Parathyroid adenoma (tissue), 2 donors: ENCODE data around the gene GPR183.

Experiments
- H2AFZ ChIP-seq: fragments of 300-600 bp; sonication (generic); one replicate; pipeline ENCODE4 v1.7.0; 2017; ENCODE audit warnings: antibody characterized with exemption, mild to moderate bottlenecking
- H3K27ac ChIP-seq: fragments of 300-600 bp; sonication (generic); one replicate; pipeline ENCODE4 v1.7.0; 2017
- H3K27me3 ChIP-seq: fragments of 300-600 bp; sonication (generic); one replicate; pipeline ENCODE4 v1.7.0; 2017; ENCODE audit warnings: low read length; ENCODE audit not compliant: control insufficient read depth, insufficient read depth
- H3K36me3 ChIP-seq: fragments of 300-600 bp; sonication (generic); one replicate; pipeline ENCODE4 v1.7.0; 2017; ENCODE audit warnings: low read length; ENCODE audit not compliant: control insufficient read depth, insufficient read depth
- H3K4me1 ChIP-seq: fragments of 300-600 bp; sonication (generic); one replicate; pipeline ENCODE4 v1.7.0; 2017; ENCODE audit warnings: control low read depth
- H3K4me2 ChIP-seq: fragments of 300-600 bp; sonication (generic); one replicate; pipeline ENCODE4 v1.7.0; 2017; ENCODE audit warnings: low read length
- H3K4me3 ChIP-seq: fragments of 300-600 bp; sonication (generic); one replicate; pipeline ENCODE4 v1.7.0; 2017; ENCODE audit warnings: low read depth, low read length
- H3K79me2 ChIP-seq: fragments of 300-600 bp; sonication (generic); one replicate; pipeline ENCODE4 v1.7.0; 2017; ENCODE audit warnings: control low read depth
- H3K9ac ChIP-seq: fragments of 300-600 bp; sonication (generic); one replicate; pipeline ENCODE4 v1.7.0; 2017; ENCODE audit warnings: mild to moderate bottlenecking
- H3K9me3 ChIP-seq: fragments of 300-600 bp; sonication (generic); one replicate; pipeline ENCODE4 v1.7.0; 2017; ENCODE audit warnings: low read length; ENCODE audit not compliant: control insufficient read depth
- TF ChIP-seq, protein P1 (sequence below): fragments of 300-600 bp; sonication (generic); IDR thresholded peaks from one replicate; pipeline ENCODE4 v1.7.0; 2017; ENCODE audit warnings: antibody characterized with exemption, mild to moderate bottlenecking
- donor health status: primary hyperparathyroidism.

The GPR183 gene

DNA sequence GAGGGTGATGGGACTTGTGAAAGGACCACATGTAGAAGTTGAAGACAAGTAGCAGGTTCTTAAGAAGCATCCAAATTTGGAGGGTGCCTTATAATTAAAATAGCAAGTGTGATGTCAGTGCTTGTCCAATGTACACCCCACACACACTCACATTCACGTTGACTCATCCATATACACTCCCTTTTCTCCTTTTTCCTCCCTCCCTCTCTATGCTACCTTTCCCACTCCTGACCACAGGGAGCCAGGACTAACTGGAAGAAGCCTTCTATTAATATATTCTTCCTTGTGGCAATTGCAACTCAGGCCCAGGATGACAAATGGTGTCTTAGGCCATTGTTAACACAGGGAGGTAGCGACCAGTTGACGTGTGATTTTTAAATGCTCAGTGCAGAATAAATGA lies 16.3 kb upstream of the GPR183 start:
- Histone ChIP-seq H3K4me1 (no peaks in the 10 kb centered on the region), H3K4me2 (no peak overlapping the region), H3K9ac (no peak overlapping the region), H3K79me2 (no peaks in the 10 kb centered on the region), H3K27ac (no peak overlapping the region), H3K27me3 (no peaks in the 10 kb centered on the region), H3K4me3 (no peak overlapping the region), H3K9me3 (no peaks in the 10 kb centered on the region), H3K36me3 (no peaks in the 10 kb centered on the region), H2AFZ (no peak overlapping the region)
- TF ChIP-seq, protein P1, sequence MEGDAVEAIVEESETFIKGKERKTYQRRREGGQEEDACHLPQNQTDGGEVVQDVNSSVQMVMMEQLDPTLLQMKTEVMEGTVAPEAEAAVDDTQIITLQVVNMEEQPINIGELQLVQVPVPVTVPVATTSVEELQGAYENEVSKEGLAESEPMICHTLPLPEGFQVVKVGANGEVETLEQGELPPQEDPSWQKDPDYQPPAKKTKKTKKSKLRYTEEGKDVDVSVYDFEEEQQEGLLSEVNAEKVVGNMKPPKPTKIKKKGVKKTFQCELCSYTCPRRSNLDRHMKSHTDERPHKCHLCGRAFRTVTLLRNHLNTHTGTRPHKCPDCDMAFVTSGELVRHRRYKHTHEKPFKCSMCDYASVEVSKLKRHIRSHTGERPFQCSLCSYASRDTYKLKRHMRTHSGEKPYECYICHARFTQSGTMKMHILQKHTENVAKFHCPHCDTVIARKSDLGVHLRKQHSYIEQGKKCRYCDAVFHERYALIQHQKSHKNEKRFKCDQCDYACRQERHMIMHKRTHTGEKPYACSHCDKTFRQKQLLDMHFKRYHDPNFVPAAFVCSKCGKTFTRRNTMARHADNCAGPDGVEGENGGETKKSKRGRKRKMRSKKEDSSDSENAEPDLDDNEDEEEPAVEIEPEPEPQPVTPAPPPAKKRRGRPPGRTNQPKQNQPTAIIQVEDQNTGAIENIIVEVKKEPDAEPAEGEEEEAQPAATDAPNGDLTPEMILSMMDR: no peak

DNA sequence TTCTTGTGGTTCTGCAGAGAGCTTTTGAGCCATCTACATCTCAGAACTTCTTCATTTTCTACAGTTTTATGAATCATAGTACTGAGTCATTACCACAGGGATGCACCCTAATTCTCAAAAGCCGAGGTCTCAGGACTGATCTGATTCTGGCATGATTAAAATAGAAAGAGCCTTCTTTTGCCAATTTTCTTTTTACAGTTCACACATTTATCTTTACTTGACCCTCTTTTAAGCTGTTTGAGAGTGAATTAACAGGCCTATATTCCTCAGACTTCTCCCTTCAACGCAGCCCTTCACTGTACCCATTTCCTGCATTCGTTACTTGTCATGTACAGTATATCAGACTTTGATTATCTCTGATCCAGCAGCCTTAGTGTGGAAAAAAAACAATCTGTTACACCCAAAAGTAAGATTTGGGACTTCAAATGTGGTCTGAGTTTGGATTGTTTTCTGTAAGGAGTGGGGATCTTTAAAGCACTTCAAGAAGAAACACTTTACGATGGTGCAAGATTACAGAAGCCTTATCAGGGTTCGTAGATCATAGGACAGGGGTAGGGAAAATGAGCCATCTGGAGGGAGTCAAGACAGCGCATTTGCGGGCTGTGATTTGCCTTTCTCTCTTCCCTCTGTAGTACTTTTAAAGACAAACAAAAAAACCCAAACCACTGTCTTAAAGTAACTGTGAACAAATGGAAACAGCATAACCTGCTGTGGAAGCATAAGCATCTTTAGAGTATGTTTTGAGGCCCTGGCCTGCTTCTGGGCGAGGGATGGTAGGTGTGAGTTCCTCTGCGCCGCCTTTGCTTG lies 15.3 kb upstream of the GPR183 start:
- H3K4me3 ChIP-seq: no peak overlapping the region
- TF ChIP-seq, protein P1: no peak
- no peaks in the 10 kb centered on the region for H3K4me1 ChIP-seq
- H3K4me2 ChIP-seq: no peak overlapping the region
- H3K9ac ChIP-seq: no peak overlapping the region
- no peak overlapping the region for H2AFZ ChIP-seq
- no peaks in the 10 kb centered on the region for H3K9me3 ChIP-seq
- H3K79me2 ChIP-seq: no peaks in the 10 kb centered on the region
- H3K36me3 ChIP-seq: no peaks in the 10 kb centered on the region
- H3K27me3 ChIP-seq: no peaks in the 10 kb centered on the region
- no peak overlapping the region for H3K27ac ChIP-seq

DNA sequence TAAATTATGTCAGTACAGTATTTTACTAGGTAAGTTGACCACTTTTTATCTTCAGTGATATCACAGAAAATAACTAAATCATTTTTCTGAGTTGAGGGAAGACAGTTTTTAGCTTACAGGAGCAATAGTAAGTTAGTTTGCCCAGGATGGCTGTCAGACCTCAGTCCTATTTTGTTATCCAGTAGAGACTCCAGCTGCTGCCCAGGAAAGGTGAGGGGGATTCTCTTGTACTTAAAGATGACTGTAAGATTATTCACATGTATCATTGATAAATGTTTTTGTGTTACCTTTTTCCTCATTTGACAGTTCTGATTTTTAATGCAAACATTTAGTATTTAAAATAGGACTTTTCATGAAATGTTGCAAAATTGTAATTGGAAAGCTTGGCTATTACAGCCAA lies 14.5 kb upstream of the GPR183 start:
- TF ChIP-seq, protein P1: no peak
- H3K4me1 ChIP-seq: no peaks in the 10 kb centered on the region
- H2AFZ ChIP-seq: no peak overlapping the region
- H3K79me2 ChIP-seq: no peaks in the 10 kb centered on the region
- H3K4me2 ChIP-seq: no peak overlapping the region
- no peak overlapping the region for H3K4me3 ChIP-seq
- no peak overlapping the region for H3K27ac ChIP-seq
- H3K36me3 ChIP-seq: no peaks in the 10 kb centered on the region
- H3K27me3 ChIP-seq: no peaks in the 10 kb centered on the region
- H3K9me3 ChIP-seq: no peaks in the 10 kb centered on the region
- H3K9ac ChIP-seq: no peak overlapping the region

DNA sequence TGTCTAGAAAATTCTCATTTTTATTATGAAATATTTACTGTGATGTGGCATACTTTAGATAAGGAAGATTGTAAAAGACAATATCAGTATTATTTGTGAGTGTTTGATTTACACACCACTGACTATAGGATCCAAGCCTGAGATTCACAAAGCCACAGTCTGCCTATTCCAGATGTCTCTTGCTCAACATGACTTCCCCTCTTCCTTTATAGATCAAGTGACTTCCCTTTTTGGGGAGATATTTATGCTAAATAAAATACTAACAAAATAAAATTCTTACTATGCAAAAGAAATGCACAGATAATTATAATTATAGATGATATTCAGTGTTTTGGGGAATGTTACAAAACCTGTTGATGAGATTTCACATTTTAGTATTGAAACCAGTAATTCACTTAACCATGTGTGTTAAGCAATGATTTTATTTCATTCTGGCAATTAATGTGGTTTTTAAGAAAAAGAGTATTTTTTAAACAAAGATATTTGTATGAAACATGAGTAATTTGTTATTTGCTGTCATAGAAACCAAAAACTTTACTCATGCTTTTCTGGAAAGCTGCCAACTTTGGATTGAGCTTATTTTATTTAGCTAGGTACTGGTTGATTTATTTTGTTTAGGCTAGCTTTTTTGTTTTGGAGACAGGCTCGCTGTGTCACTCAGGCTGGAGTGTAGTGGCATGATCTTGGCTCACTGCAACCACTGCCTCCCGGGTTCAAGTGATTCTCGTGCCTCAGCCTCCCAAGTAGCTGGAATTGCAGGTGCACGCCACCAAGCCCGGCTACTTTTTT lies 13.7 kb upstream of the GPR183 start:
- no peaks in the 10 kb centered on the region for H3K4me1 ChIP-seq
- H3K9me3 ChIP-seq: no peaks in the 10 kb centered on the region
- no peak overlapping the region for H3K9ac ChIP-seq
- H3K27ac ChIP-seq: no peak overlapping the region
- H3K79me2 ChIP-seq: no peaks in the 10 kb centered on the region
- H3K36me3 ChIP-seq: no peaks in the 10 kb centered on the region
- TF ChIP-seq, protein P1: no peak
- H3K4me2 ChIP-seq: no peak overlapping the region
- no peak overlapping the region for H3K4me3 ChIP-seq
- no peak overlapping the region for H2AFZ ChIP-seq
- no peaks in the 10 kb centered on the region for H3K27me3 ChIP-seq
